Spleen (tissue), 7 donors: ENCODE results near the gene MAP4K4.

Experiments
- CTCF ChIP-seq, 11 experiments: fragments of 200-600 bp in 7 of 11; fragments of 450-650 bp in 4 of 11; sonication (generic) in 4 of 11; IDR thresholded peaks in 8 of 11; conservative IDR thresholded peaks in 3 of 11; 1 replicate in 7 of 11; 2 replicates in 4 of 11; pipeline versions ENCODE4 v1.4.0 to v1.8.0; 2016 to 2021; ENCODE audit warnings: antibody characterized with exemption in 11 of 11, inconsistent platforms in 4 of 11, mild to moderate bottlenecking in 1 of 11
- POLR2A ChIP-seq, 3 donors: fragments of 450-650 bp; IDR thresholded peaks; one replicate each; pipeline ENCODE4 v1.5.1; 2017; ENCODE audit warnings: antibody characterized with exemption in 3 of 3, mild to moderate bottlenecking in 1 of 3
- donor health status: DM: no; HTN: no; CAD: no; lungs with moderate emphysema.
- donor health status: DM: no; HTN: no; CAD: no.
- donor health status: DM: no; HTN: no; CAD: no.

- TF ChIP-seq CTCF (IDR thresholded peaks at IDR 0.05 in 8 of 11, conservative IDR thresholded peaks at IDR 0.05 in 3 of 11) (no peak), POLR2A (IDR thresholded peaks at IDR 0.05) (no peak)
These were observed 201.8 kb downstream of the MAP4K4 start for GRCh38 chr2:101899265-101899664.
